Neutrophil (primary cell): ENCODE measurements around the gene ACBD3.
A peak's percentile ranks its signal among the peaks of the same experiment; 100 is the strongest.

ENCODE experiments used
- H3K27ac ChIP-seq: fragments of 200-600 bp; sonication (generic); 2 replicates; pipeline ENCODE4 v1.5.1; 2016; ENCODE audit warnings: mild to moderate bottlenecking, moderate library complexity
- H3K27me3 ChIP-seq: fragments of 200-600 bp; sonication (generic); 2 replicates; pipeline ENCODE4 v1.6.0; 2016; ENCODE audit warnings: mild to moderate bottlenecking
- H3K36me3 ChIP-seq: fragments of 200-600 bp; sonication (generic); 2 replicates; pipeline ENCODE4 v1.5.1; 2017
- H3K4me1 ChIP-seq, 2 experiments: fragments of 200-600 bp in 1 of 2; sonication (generic) in 1 of 2; 1 replicate in 1 of 2; 2 replicates in 1 of 2; pipeline versions ENCODE4 v1.5.1 to v1.6.1; 2013 to 2016; ENCODE audit warnings: low read depth in 1 of 2, low read length in 1 of 2, mild to moderate bottlenecking in 1 of 2, moderate library complexity in 1 of 2; ENCODE audit not compliant: control insufficient read depth in 1 of 2, insufficient read depth in 1 of 2
- H3K4me3 ChIP-seq, 2 experiments: fragments of 200-600 bp in 1 of 2; sonication (generic) in 1 of 2; 1 replicate in 1 of 2; 2 replicates in 1 of 2; pipeline ENCODE4 v1.5.1; 2013 to 2016; ENCODE audit warnings: low read depth in 1 of 2, low read length in 1 of 2, mild to moderate bottlenecking in 1 of 2, moderate library complexity in 1 of 2
- H3K9me3 ChIP-seq: fragments of 200-600 bp; sonication (generic); 2 replicates; pipeline ENCODE4 v1.5.1; 2016
- TF ChIP-seq, protein P1 (sequence below): fragments of 200-600 bp; sonication (generic); IDR thresholded peaks from 2 replicates; pipeline ENCODE4 v1.5.1; 2016; ENCODE audit warnings: antibody characterized with exemption

The ACBD3 gene

GRCh38 chr1:226111098-226111882 lies 75.3 kb downstream of the ACBD3 start:
- H3K27me3 ChIP-seq = peaks cover 56% of the 10 kb centered on the region
- H3K36me3 ChIP-seq = no peaks in the 10 kb centered on the region
- H3K4me3 ChIP-seq = peak overlapping the region; percentile 53 to 72
- TF ChIP-seq, protein P1, sequence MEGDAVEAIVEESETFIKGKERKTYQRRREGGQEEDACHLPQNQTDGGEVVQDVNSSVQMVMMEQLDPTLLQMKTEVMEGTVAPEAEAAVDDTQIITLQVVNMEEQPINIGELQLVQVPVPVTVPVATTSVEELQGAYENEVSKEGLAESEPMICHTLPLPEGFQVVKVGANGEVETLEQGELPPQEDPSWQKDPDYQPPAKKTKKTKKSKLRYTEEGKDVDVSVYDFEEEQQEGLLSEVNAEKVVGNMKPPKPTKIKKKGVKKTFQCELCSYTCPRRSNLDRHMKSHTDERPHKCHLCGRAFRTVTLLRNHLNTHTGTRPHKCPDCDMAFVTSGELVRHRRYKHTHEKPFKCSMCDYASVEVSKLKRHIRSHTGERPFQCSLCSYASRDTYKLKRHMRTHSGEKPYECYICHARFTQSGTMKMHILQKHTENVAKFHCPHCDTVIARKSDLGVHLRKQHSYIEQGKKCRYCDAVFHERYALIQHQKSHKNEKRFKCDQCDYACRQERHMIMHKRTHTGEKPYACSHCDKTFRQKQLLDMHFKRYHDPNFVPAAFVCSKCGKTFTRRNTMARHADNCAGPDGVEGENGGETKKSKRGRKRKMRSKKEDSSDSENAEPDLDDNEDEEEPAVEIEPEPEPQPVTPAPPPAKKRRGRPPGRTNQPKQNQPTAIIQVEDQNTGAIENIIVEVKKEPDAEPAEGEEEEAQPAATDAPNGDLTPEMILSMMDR = no peak
- H3K27ac ChIP-seq = no peak overlapping the region
- H3K4me1 ChIP-seq = peaks cover 13 to 20% of the 10 kb centered on the region in 2 experiments
- no peaks in the 10 kb centered on the region for H3K9me3 ChIP-seq

DNA sequence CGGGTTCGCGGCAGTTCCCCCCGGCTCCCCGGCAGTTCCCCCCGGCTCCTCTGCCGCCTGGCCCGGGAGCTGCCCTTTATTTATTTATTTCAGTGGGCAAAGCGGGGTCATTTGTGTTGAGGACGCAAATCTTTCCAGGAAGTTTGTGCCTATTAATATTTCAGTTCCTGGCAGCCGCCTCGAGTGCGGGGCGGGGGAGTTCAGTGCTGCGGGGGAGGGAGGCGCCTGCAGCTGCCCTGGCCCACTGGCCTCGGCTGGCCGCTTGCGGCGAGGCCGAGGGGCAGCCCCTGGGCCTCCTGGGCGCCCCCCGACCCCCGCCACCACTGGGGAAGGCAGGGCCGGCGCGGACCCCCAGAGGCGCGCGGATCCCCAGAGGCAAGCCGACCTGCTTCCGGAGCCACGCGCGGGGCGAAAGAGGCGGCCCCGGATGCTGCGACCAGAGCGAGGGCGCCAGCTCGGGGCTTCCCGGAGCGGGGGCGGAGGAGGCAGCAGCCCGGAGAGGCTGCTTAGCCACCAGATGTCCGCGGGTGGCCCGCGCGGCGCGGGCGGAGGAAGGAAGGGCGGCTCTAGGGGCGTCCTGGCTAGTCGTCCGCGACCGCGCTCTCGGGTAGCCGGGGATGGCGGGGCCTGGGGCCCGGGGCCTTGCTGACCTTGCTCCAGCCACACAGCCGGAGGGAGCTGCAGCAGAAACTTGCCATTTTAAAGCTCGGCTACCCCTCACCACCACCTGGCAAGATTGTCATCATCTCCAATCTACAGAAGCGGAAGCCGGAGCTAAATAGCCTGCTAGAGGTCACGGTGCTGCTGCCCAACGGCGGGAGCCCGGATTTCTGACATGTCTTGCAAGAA lies 76.1 kb downstream of the ACBD3 start:
- Histone ChIP-seq H3K4me1 (peaks cover 13 to 20% of the 10 kb centered on the region in 2 experiments), H3K27me3 (peaks cover 56% of the 10 kb centered on the region), H3K4me3 (peak overlapping the region; percentile 53 to 72), H3K27ac (no peak overlapping the region), H3K9me3 (no peaks in the 10 kb centered on the region), H3K36me3 (no peaks in the 10 kb centered on the region)
- TF ChIP-seq, protein P1 = no peak

DNA sequence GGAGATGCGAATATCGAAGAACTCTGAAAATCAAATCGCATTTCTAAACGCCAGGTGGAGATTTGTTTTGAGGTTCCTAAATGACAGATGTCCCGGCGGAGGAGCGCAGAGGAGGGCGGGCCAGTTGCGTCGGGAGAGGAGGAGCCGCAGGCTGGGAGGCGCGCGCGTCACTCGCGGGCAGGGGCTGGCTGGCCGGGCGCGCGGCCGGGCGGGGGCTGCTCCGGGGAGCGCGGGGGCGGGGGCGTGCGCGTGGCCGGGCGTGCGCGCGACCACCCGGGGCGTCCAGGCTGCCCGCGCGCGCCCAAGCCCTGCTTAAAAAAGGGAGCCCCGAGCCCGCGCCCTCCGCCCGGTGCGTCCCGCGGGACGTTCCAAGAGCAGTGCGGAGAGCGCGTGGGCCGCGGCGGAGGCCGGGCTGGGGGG lies 76.7 kb downstream of the ACBD3 start:
- TF ChIP-seq, protein P1 = no peak
- Histone ChIP-seq H3K27ac (no peak overlapping the region), H3K4me3 (peak overlapping the region; percentile 53 to 72), H3K36me3 (no peaks in the 10 kb centered on the region), H3K27me3 (peaks cover 56% of the 10 kb centered on the region), H3K4me1 (peaks cover 13 to 20% of the 10 kb centered on the region in 2 experiments), H3K9me3 (no peaks in the 10 kb centered on the region)

DNA sequence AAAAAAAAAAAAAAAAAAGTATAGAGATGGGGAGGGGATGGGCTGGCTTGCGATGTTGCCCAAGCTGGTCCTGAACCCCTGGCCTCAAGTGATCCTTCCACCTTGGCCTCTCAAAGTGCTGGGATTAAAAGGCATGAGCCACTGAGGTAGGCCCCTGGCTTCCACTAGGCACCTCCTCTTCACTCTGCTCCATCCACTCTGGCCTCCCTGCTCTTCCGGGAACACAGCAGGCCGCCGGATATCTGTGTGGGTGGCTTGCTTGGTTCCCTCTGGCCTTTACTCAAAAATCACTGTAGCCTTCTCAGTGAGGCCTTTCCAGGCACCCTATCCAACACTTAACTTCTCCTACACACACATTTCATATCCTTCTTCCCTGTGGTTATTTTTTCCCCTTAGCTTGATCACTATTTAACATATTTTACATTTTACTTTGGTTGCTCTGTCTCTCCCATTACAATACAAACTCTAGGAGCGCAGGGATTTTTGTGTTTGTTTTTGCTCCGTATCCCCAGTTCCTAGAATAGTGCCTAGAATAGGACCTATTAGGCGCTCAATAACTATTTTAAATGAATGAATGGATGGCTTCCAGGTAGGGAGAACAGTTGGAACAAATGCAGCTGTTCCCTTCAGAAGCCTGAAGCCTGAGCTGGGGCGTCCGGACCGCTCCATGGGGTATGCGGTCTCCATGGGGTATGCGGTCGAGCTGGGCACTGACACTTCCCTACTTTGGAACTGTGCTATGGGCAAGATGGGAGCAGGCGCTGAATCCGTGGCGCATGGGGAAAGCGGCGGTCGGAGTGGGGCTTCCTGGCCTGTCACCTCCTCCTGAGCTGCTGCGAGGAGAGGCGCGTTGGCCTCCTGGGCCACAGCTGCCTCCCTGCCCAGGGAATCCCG lies 77.4 kb downstream of the ACBD3 start:
- H3K4me1 ChIP-seq = peaks cover 13 to 20% of the 10 kb centered on the region in 2 experiments
- H3K4me3 ChIP-seq = peak overlapping the region; percentile 46 to 72
- H3K27me3 ChIP-seq = peaks cover 56% of the 10 kb centered on the region
- no peaks in the 10 kb centered on the region for H3K9me3 ChIP-seq
- H3K27ac ChIP-seq = no peak overlapping the region
- no peaks in the 10 kb centered on the region for H3K36me3 ChIP-seq
- TF ChIP-seq, protein P1 = no peak
